Stimulated activated CD4-positive, alpha-beta T cell treated with anti-CD3 and anti-CD28 coated beads, Interleukin-1b, Interleukin-23, amount 100 ng/mL, for 4 hours (primary cell): ENCODE data around the gene CCL27.
"Not testable (repeated sequence)": the region's sequence is repeated elsewhere in the genome, so short reads cannot be mapped to it uniquely, and the experiment has no call there.

ENCODE experiments used
- DNase-seq, 2 donors: peaks; one replicate each; pipeline ENCODE4 v3.0.0-alpha.2; 2020; ENCODE audit warnings: low read depth in 2 of 2

CCL27 gene

GRCh38 chr9:34651321-34651720 is 11.1 kb downstream of the CCL27 start:
- DNase-seq = no peak

- no peak for DNase-seq
Measured at GRCh38 chr9:34650816-34651215, 11.6 kb downstream of the CCL27 start.

- DNase-seq = no peak
Measured at GRCh38 chr9:34648673-34649072, 13.8 kb downstream of the CCL27 start.

GRCh38 chr9:34647651-34648050 is 14.8 kb downstream of the CCL27 start:
- DNase-seq = no peak

GRCh38 chr9:34647084-34647403 is 15.4 kb downstream of the CCL27 start:
- DNase-seq = no peak

GRCh38 chr9:34646211-34647083 is 16.0 kb downstream of the CCL27 start, which contains the start of gene GALT:
TSS of gene GALT (plus strand) at chr9:34646675. CDS start at chr9:34646705, 30 bp downstream.
- DNase-seq = peak; percentile 97 to 98

- no peak for DNase-seq
Measured at GRCh38 chr9:34644766-34645314, 17.6 kb downstream of the CCL27 start.

- no peak for DNase-seq
Measured at GRCh38 chr9:34642679-34643078, 19.8 kb downstream of the CCL27 start.

- DNase-seq = not testable (repeated sequence)
Measured at GRCh38 chr9:34639322-34639721, 23.1 kb downstream of the CCL27 start.

- no peak for DNase-seq
Measured at GRCh38 chr9:34638138-34638445, 24.4 kb downstream of the CCL27 start.

GRCh38 chr9:34637356-34638137 is 24.9 kb downstream of the CCL27 start, which contains the start of gene SIGMAR1:
TSS of gene SIGMAR1 (minus strand) at chr9:34637787. CDS start at chr9:34637697, 90 bp downstream.
- DNase-seq = peak; percentile 91 to 92

- no peak for DNase-seq
Measured at GRCh38 chr9:34636791-34637355, 25.6 kb downstream of the CCL27 start.

- DNase-seq = no peak
Measured at GRCh38 chr9:34635556-34635955, 26.9 kb downstream of the CCL27 start.

- DNase-seq = no peak
Measured at GRCh38 chr9:34634551-34635248, 27.8 kb downstream of the CCL27 start.

GRCh38 chr9:34633851-34634550 is 28.5 kb downstream of the CCL27 start:
- DNase-seq = peak; percentile 68 to 71

GRCh38 chr9:34633166-34633565 is 29.3 kb downstream of the CCL27 start:
- DNase-seq = no peak

GRCh38 chr9:34630402-34631154 is 31.9 kb downstream of the CCL27 start:
- no peak for DNase-seq

GRCh38 chr9:34629491-34629808 is 33.0 kb downstream of the CCL27 start:
- no peak for DNase-seq

GRCh38 chr9:34628656-34629490 is 33.6 kb downstream of the CCL27 start, which contains the start of gene ARID3C:
TSS of gene ARID3C (minus strand) at chr9:34629066. CDS start at chr9:34628014, 1,052 bp downstream.
- DNase-seq = peak; percentile 27 to 51
